C4-2B (cell line): ENCODE measurements around the gene RANBP17.

Experiments used
- H3K27ac ChIP-seq: fragments of 450-650 bp; 2 replicates; pipeline ENCODE4 v1.5.1; 2017
- CTCF ChIP-seq: fragments of 450-650 bp; conservative IDR thresholded peaks from 2 replicates; pipeline ENCODE4 v1.5.1; 2017; ENCODE audit warnings: mild to moderate bottlenecking
- ZFX ChIP-seq: fragments of 450-650 bp; IDR thresholded peaks from 2 replicates; pipeline ENCODE4 v1.6.1; 2017

RANBP17 gene

GRCh38 chr5:171131497-171131896 lies 269.7 kb downstream of the RANBP17 start:
- no peak for TF ChIP-seq ZFX
- no peak for TF ChIP-seq CTCF
- H3K27ac ChIP-seq, result no peak overlapping the region

DNA sequence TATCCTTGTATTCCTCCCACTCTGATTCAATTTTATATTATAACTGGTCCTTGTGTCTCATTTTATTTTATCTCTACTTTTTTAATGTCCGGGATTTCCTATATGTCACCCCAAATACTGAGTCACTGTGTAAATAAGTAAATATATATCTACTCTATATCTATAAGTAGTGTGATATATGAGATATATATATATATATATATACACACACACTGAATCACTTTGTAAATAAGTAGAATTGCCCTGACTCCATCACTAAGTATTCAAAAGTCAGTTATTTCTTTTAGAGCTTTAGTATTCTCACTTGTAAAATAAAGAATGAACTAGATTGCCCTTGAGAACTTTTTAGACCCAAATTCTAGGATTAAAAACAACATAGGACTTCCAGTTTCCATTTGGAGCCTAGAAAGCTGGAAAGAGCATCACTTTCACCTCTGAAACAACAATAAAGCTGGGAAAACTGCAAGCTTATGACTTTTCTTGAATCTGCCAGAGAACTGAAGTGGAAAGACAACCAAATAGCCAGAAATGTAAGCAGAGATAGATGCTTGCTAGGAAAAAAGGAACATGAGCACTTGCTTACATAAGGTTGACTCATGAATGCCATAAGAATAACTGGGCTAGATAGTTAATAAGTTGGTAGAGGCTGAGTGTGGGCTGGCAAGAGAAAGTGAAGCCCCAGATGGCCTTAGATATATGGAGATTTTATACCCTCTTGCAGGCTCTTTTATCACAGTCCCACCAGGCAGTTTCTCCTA lies 276.1 kb downstream of the RANBP17 start:
- H3K27ac ChIP-seq, result no peak overlapping the region
- TF ChIP-seq ZFX (no peak), CTCF (no peak)

DNA sequence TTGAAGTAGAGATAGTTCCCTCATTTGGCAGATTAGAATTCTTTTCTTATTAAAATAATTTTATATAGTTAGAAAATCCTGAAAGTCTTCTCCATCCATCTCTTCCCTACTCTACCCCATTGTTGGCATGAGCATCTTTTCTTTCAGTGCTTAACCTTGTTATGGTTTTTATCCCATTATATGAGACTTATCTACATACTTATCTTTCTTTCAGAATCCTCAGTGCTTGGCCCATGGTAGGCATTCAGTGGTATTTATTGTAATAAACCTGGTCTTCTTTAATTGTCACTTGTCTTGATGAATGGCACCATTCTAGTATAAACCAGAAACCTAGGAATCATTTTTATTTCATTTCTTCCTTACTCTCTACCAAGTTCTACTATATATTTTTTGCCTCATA lies 277.4 kb downstream of the RANBP17 start:
- H3K27ac ChIP-seq, result no peak overlapping the region
- TF ChIP-seq CTCF (no peak), ZFX (no peak)

DNA sequence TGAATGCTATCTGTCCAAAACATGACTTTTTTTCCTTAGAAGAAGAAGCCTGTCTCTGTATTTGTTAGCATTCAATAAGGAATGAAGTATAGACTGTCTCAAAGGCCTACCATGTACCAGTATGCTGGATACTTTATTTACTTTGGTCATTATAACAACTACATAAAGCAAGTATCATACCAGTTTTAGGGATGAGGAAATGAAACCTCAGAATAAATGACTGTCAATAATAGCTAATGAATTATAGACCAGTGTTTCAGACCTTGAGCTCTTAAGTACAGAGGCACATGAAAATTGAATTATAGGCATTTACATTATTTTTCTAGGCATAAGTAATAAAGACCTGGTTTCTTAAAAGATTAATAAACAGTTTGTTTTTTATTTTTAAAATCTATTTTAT lies 280.8 kb downstream of the RANBP17 start:
- H3K27ac ChIP-seq, result no peak overlapping the region
- TF ChIP-seq CTCF, result no peak
- TF ChIP-seq ZFX, result no peak

GRCh38 chr5:171143171-171143570 lies 281.4 kb downstream of the RANBP17 start:
- TF ChIP-seq CTCF (no peak), ZFX (no peak)
- no peak overlapping the region for H3K27ac ChIP-seq

DNA sequence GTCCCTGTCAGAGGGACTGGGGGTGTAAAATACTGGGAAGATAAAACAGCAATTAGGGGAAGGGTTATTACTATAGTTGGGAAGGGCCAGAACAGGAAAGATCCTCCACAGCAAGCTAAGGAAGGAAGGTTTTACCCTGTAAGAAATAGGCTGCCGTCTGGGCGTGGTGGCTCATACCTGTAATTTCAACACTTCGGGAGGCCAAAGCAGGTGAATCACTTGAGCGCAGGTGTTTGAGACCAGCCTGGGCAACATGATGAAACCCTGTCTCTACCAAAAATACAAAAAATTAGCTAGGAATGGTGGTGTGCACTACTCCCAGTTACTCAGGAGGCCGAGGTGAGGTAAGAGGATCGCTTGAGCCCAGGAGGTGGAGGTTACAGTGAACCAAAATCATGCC lies 282.1 kb downstream of the RANBP17 start:
- H3K27ac ChIP-seq, result no peak overlapping the region
- no peak for TF ChIP-seq CTCF
- TF ChIP-seq ZFX, result no peak

GRCh38 chr5:171149333-171149732 lies 287.5 kb downstream of the RANBP17 start:
- H3K27ac ChIP-seq, result no peak overlapping the region
- TF ChIP-seq CTCF, result no peak
- no peak for TF ChIP-seq ZFX
